Lower leg skin (tissue), 3 donors: ENCODE data around the gene KRAS.

Experiments used
- POLR2A ChIP-seq, 2 donors: fragments of 450-650 bp; IDR thresholded peaks; one replicate each; pipeline ENCODE4 v1.6.1; 2016 to 2017; ENCODE audit warnings: antibody characterized with exemption in 2 of 2, mild to moderate bottlenecking in 1 of 2, moderate library complexity in 1 of 2
- TF ChIP-seq, protein P1 (sequence below), 3 donors: fragments of 450-650 bp; IDR thresholded peaks; one replicate each; pipeline ENCODE4 v1.5.1; 2016; ENCODE audit warnings: antibody characterized with exemption in 3 of 3, mild to moderate bottlenecking in 3 of 3, moderate library complexity in 2 of 3

DNA sequence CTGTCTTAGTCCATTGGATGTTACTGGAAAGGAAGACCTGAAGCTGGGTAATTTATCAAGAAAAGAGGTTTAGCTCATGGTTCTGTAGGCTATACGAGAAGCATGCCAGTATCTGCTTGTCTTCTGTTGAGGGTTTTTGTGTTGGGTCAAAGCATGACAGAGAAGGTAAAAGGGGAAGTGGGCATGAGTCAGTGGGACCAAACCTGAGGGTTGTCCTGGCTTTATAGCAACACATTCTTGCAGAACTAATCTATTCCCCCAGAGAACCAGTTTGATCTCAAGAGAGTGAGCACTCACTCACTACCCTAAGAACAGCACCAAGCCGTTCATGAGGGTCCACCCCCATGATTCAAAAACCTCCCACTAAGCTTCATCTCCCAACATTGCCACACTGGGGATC is 19.0 kb upstream of the KRAS start:
- TF ChIP-seq, protein P1, sequence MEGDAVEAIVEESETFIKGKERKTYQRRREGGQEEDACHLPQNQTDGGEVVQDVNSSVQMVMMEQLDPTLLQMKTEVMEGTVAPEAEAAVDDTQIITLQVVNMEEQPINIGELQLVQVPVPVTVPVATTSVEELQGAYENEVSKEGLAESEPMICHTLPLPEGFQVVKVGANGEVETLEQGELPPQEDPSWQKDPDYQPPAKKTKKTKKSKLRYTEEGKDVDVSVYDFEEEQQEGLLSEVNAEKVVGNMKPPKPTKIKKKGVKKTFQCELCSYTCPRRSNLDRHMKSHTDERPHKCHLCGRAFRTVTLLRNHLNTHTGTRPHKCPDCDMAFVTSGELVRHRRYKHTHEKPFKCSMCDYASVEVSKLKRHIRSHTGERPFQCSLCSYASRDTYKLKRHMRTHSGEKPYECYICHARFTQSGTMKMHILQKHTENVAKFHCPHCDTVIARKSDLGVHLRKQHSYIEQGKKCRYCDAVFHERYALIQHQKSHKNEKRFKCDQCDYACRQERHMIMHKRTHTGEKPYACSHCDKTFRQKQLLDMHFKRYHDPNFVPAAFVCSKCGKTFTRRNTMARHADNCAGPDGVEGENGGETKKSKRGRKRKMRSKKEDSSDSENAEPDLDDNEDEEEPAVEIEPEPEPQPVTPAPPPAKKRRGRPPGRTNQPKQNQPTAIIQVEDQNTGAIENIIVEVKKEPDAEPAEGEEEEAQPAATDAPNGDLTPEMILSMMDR (IDR thresholded peaks at IDR 0.05) = no peak
- no peak for TF ChIP-seq POLR2A (IDR thresholded peaks at IDR 0.05)
